ENCODE results near the gene PAQR9. TPM values are rescaled to one million over a fixed set of nuclear protein-coding genes. Genes with fewer than 3 reads are reported as not detected.

PAQR9 gene
- total RNA-seq, 2 donors from 2014 or later: not detected

GRCh38 chr3:142947799-142948575 lies 15.5 kb downstream of the PAQR9 start:
- no peak for DNase-seq
- no peak for TF ChIP-seq CTCF (IDR thresholded peaks at IDR 0.05)
- H3K9me3 ChIP-seq: no peaks in the 10 kb centered on the region
- H3K36me3 ChIP-seq: no peaks in the 10 kb centered on the region
- H3K4me3 ChIP-seq: no peak overlapping the region
- intact Hi-C loops (cut with DNase I): no loop called here
- no peak overlapping the region for H3K9ac ChIP-seq (ENCODE audit: low read depth in 2 of 2, low read length in 2 of 2)
- H3K4me1 ChIP-seq: no peaks in the 10 kb centered on the region
- H3K27me3 ChIP-seq: peaks cover 5% of the 10 kb centered on the region
- H3K27ac ChIP-seq: no peak overlapping the region

- H3K9me3 ChIP-seq: no peaks in the 10 kb centered on the region
- H3K36me3 ChIP-seq: no peaks in the 10 kb centered on the region
- peaks cover 5% of the 10 kb centered on the region for H3K27me3 ChIP-seq
- intact Hi-C loops (cut with DNase I): no loop called here
- H3K4me1 ChIP-seq: no peaks in the 10 kb centered on the region
- no peak overlapping the region for H3K4me3 ChIP-seq
- no peak overlapping the region for H3K9ac ChIP-seq (ENCODE audit: low read depth in 2 of 2, low read length in 2 of 2)
- no peak overlapping the region for H3K27ac ChIP-seq
- no peak for TF ChIP-seq CTCF (IDR thresholded peaks at IDR 0.05)
- DNase-seq: no peak
These were observed 16.1 kb downstream of the PAQR9 start for GRCh38 chr3:142947352-142947751.

DNA sequence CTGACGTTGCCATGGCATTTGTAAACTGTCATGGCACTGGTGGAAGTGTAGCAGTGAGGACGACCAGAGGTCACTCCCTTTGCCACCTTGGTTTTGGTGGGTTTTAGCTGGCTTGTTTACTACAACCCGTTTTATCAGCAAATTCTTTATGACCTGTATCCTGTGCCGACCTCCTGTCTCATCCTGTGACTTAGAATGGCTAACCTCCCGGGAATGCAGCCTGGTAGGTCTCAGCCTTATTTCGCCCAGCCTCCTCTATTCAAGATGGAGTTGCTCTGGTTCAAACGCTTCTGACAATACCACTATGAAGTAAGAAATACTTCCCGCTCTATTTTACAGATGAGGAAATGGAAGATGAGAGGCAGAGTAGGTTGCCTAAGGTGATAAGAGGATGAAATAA lies 16.6 kb downstream of the PAQR9 start:
- no peak for TF ChIP-seq CTCF (IDR thresholded peaks at IDR 0.05)
- no peak for DNase-seq
- intact Hi-C loops (cut with DNase I): no loop called here
- Histone ChIP-seq H3K4me3 (no peak overlapping the region), H3K27ac (no peak overlapping the region), H3K9me3 (no peaks in the 10 kb centered on the region), H3K4me1 (no peaks in the 10 kb centered on the region), H3K36me3 (no peaks in the 10 kb centered on the region), H3K9ac (ENCODE audit: low read depth in 2 of 2, low read length in 2 of 2) (no peak overlapping the region), H3K27me3 (peaks cover 5% of the 10 kb centered on the region)

DNA sequence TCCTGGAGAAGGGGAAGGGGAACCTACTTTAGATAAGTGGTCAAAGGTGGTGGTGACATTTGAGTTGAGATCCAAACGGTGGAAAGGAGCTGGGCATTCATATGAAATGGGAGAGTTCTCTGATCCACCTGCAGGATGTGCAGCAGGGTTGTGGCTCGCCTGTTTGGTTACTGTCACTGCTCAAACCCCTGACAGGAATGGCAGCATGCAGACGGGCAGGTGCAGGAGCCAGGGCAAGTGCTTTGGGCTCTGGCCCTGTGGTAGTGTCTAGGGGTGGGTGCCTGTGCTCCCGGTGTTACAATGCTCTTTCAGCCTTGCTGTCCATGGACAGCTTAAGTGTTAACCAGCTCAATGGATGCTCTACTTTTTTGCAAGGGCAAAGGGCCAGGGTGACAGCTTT lies 18.5 kb downstream of the PAQR9 start:
- Histone ChIP-seq H3K9me3 (no peaks in the 10 kb centered on the region), H3K27ac (no peak overlapping the region), H3K9ac (ENCODE audit: low read depth in 2 of 2, low read length in 2 of 2) (no peak overlapping the region), H3K36me3 (no peaks in the 10 kb centered on the region), H3K4me1 (no peaks in the 10 kb centered on the region), H3K4me3 (no peak overlapping the region), H3K27me3 (peaks cover 5% of the 10 kb centered on the region)
- intact Hi-C loops (cut with DNase I): no loop called here
- no peak for TF ChIP-seq CTCF (IDR thresholded peaks at IDR 0.05)
- DNase-seq: no peak

DNA sequence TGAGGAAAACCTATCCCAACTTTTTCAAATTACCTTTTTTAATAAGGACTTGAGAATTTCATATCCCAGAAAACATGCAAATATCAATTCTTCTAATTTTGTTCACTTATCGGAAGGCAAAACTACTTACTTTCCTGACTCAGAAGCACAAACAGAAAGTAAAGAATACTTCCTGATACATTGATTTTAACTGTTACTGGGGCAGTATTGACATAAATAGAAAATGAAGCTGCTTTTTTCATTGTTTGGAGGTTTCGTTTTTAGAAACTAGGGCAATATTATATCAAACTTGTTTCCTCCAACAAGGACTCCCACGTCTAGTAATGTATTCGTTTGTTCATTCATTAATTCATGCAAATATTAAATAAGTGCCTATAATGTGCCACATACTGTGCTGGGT lies 19.1 kb downstream of the PAQR9 start:
- no peak for DNase-seq
- Histone ChIP-seq H3K4me3 (no peak overlapping the region), H3K9ac (ENCODE audit: low read depth in 2 of 2, low read length in 2 of 2) (no peak overlapping the region), H3K27ac (no peak overlapping the region), H3K9me3 (no peaks in the 10 kb centered on the region), H3K36me3 (no peaks in the 10 kb centered on the region), H3K4me1 (no peaks in the 10 kb centered on the region), H3K27me3 (peaks cover 5% of the 10 kb centered on the region)
- TF ChIP-seq CTCF (IDR thresholded peaks at IDR 0.05): no peak
- intact Hi-C loops (cut with DNase I): no loop called here

All from colonic mucosa (tissue), 4 donors.